Mucosa of descending colon (tissue), 3 donors: ENCODE results near the gene UBP1. TPM values are rescaled to one million over a fixed set of nuclear protein-coding genes. Genes with fewer than 3 reads are reported as not detected.

Experiments
- total RNA-seq, 3 donors: library from RNA; stranded (reverse); fragmentation: NEBNext Ultra II Directional in 2 of 3; extraction: Animal tissue kit (Norgen Biotek cat#: 25700) in 2 of 3; gene quantifications; one replicate each; pipeline versions ENCODE4 v1.2.1 to v1.2.4, GENCODE V29; 2021 to 2023
- donor health status: DM: no; HTN: no; CAD: no; lungs with moderate emphysema.
- donor health status: DM: no; HTN: no; CAD: no.
- donor health status: DM: no; HTN: yes; CAD: no.

The UBP1 gene
- total RNA-seq, 3 donors from 2014 or later, result 62.1 to 90.9 (median 64.3) TPM

Other genes with a start within 250 kb of the UBP1 start
- 1 to 10 TPM in 1 of 3 donors, under 1 TPM in 2; 0.20 to 1.8 (median 0.60) TPM for gene SUSD5, start 221.6 kb downstream of the UBP1 start, total RNA-seq
- gene FBXL2, start 163.0 kb downstream of the UBP1 start, total RNA-seq, result 1 to 10 TPM in 2 of 3 donors, under 1 TPM in 1; 0.43 to 5.6 (median 1.2) TPM